B cell (primary cell): ENCODE measurements around the gene JADE1. TPM values are rescaled to one million over a fixed set of nuclear protein-coding genes. Genes with fewer than 3 reads are reported as not detected.

ENCODE experiments used
- ATAC-seq: fragments of 200-7000 bp; cut with Tn5 transposase; one replicate; pipeline ENCODE4 v1.10.0; 2021; ENCODE audit warnings: low read depth, mild to moderate bottlenecking, moderate number of reproducible peaks, moderate library complexity
- CTCF ChIA-PET: fragments of 350-600 bp; sonication (Branson Sonifier 250); formaldehyde crosslinking; loops from one replicate; lab custom pipeline; 2021; ENCODE audit warnings: antibody characterized with exemption, inconsistent platforms; lab: Charles Lee
- POLR2A ChIA-PET: fragments of 350-600 bp; sonication (Branson Sonifier 250); formaldehyde crosslinking; loops from one replicate; lab custom pipeline; 2021; ENCODE audit warnings: antibody characterized with exemption; lab: Charles Lee
- DNase-seq: peaks from one replicate; pipeline ENCODE4 v3.0.0; 2013
- H2AFZ ChIP-seq: 2 replicates; pipeline ENCODE4 v1.6.1; 2012; ENCODE audit warnings: mild to moderate bottlenecking, low read depth, low read length; ENCODE audit not compliant: insufficient read depth, poor library complexity, severe bottlenecking
- H3K27ac ChIP-seq, 2 donors: 1 replicate in 1 of 2; 2 replicates in 1 of 2; pipeline ENCODE4 v1.5.1; 2012 to 2013; ENCODE audit warnings: low read length in 2 of 2, mild to moderate bottlenecking in 2 of 2, moderate library complexity in 1 of 2
- H3K27me3 ChIP-seq, 4 experiments: fragments of 200-600 bp in 1 of 4; sonication (generic) in 1 of 4; replicated peaks in 1 of 4; 1 replicate in 2 of 4; 2 replicates in 2 of 4; pipeline versions ENCODE4 v1.6.1 to v1.7.0; 2013 to 2016; ENCODE audit warnings: low read length in 3 of 4, mild to moderate bottlenecking in 2 of 4, mixed read lengths in 1 of 4, moderate library complexity in 1 of 4; ENCODE audit not compliant: insufficient read depth in 4 of 4, control insufficient read depth in 3 of 4; ENCODE audit errors: control extremely low read depth in 1 of 4
- H3K36me3 ChIP-seq, 2 experiments: replicated peaks in 1 of 2; 1 replicate in 1 of 2; 2 replicates in 1 of 2; pipeline versions ENCODE4 v1.6.1 to v1.7.1; 2013; ENCODE audit warnings: low read length in 1 of 2; ENCODE audit not compliant: insufficient read depth in 2 of 2, control insufficient read depth in 1 of 2; ENCODE audit errors: control extremely low read depth in 1 of 2, extremely low read depth in 1 of 2
- H3K4me1 ChIP-seq, 2 donors: fragments of 200-600 bp in 1 of 2; sonication (generic) in 1 of 2; 1 replicate in 1 of 2; 2 replicates in 1 of 2; pipeline versions ENCODE4 v1.5.1 to v1.6.1; 2013 to 2017; ENCODE audit warnings: low read length in 2 of 2; ENCODE audit not compliant: control insufficient read depth in 2 of 2, insufficient read depth in 2 of 2
- H3K4me2 ChIP-seq: replicated peaks from 2 replicates; pipeline ENCODE3; 2012; ENCODE audit warnings: mild to moderate bottlenecking, low read depth, low read length; ENCODE audit not compliant: poor library complexity, severe bottlenecking
- H3K4me3 ChIP-seq, 5 experiments: fragments of 200-600 bp in 1 of 5; sonication (generic) in 1 of 5; 1 replicate in 3 of 5; 2 replicates in 2 of 5; pipeline versions ENCODE4 v1.5.1 to v1.7.0; 2011 to 2016; ENCODE audit warnings: low read length in 4 of 5, mild to moderate bottlenecking in 4 of 5, low read depth in 2 of 5, control low read depth in 1 of 5, moderate library complexity in 1 of 5; ENCODE audit not compliant: insufficient read depth in 1 of 5; ENCODE audit errors: control extremely low read depth in 1 of 5, extremely low read depth in 1 of 5
- H3K79me2 ChIP-seq: fragments of 200-600 bp; sonication (generic); one replicate; pipeline ENCODE4 v1.6.0; 2016; ENCODE audit warnings: low read length; ENCODE audit not compliant: control insufficient read depth, insufficient read depth
- H3K9ac ChIP-seq: fragments of 200-600 bp; sonication (generic); 2 replicates; pipeline ENCODE4 v1.6.1; 2017; ENCODE audit warnings: mild to moderate bottlenecking, low read length, moderate library complexity
- H3K9me3 ChIP-seq, 3 donors: one replicate each; pipeline versions ENCODE4 v1.6.1 to v1.7.1; 2013; ENCODE audit warnings: low read length in 2 of 3; ENCODE audit not compliant: control insufficient read depth in 2 of 3, insufficient read depth in 1 of 3; ENCODE audit errors: control extremely low read depth in 1 of 3
- H4K20me1 ChIP-seq: 2 replicates; pipeline ENCODE4 v1.6.0; 2012; ENCODE audit warnings: mild to moderate bottlenecking, low read length; ENCODE audit not compliant: insufficient read depth, control insufficient read depth, poor library complexity, severe bottlenecking
- H3K27ac Mint-ChIP-seq: one replicate; pipeline ENCODE4 v1.8.0; 2021; ENCODE audit warnings: mixed read lengths
- H3K27me3 Mint-ChIP-seq: one replicate; pipeline ENCODE4 v1.8.0; 2021; ENCODE audit warnings: mixed read lengths
- H3K4me1 Mint-ChIP-seq: one replicate; pipeline ENCODE4 v1.8.0; 2021; ENCODE audit warnings: mixed read lengths
- H3K4me3 Mint-ChIP-seq: one replicate; pipeline ENCODE4 v1.8.0; 2021; ENCODE audit warnings: mixed read lengths
- H3K9me3 Mint-ChIP-seq: one replicate; pipeline ENCODE4 v1.8.0; 2022; ENCODE audit warnings: mixed read lengths; ENCODE audit not compliant: insufficient read depth
- EZH2 ChIP-seq: IDR thresholded peaks from 2 replicates; pipeline ENCODE4 v1.6.1; 2012; ENCODE audit warnings: borderline replicate concordance, low read depth, mild to moderate bottlenecking, moderate library complexity, low read length; ENCODE audit not compliant: insufficient read depth, poor library complexity, severe bottlenecking
- WGBS: methylation state at CpG from one replicate; pipeline ENCODE4 v1.1.5; 2013; ENCODE audit warnings: missing lambda C conversion rate; ENCODE audit not compliant: insufficient coverage; 5-methylcytosine and 5-hydroxymethylcytosine counted together
- intact Hi-C: fragments of 100-400 bp; cut with micrococcal nuclease; formaldehyde crosslinking; loops from one replicate; pipeline ENCODE4 v1.10.0; 2022
- polyA plus RNA-seq: library from polyadenylated mRNA; depleted of rRNA; stranded (reverse); fragments of >200 nt; gene quantifications from 2 replicates; pipeline ENCODE4 v1.2.3, GENCODE V29; 2012
- total RNA-seq, 2 donors: library from RNA; stranded (reverse); fragments of 120-200 nt in 1 of 2; gene quantifications; 1 replicate in 1 of 2; 2 replicates in 1 of 2; pipeline versions ENCODE4 v1.2.3 to v1.2.4, GENCODE V29; 2013 to 2022
- TF ChIP-seq, protein P1 (sequence below): fragments of 200-600 bp; IDR thresholded peaks from one replicate; pipeline ENCODE4 v1.8.0; 2022; ENCODE audit warnings: antibody characterized with exemption, mild to moderate bottlenecking

The JADE1 gene
- total and polyA plus RNA-seq, 2 donors (not counting 1 experiment from before 2014, with no cell fraction given), result 13.8 to 42.4 TPM

- CTCF ChIA-PET, result interaction anchor here (1.3 kb wide), 1 partner anchor 9 kb away, joined by 5 read pairs; no protein-coding TSS in a partner anchor
- Histone ChIP-seq H3K9me3 (no peaks in the 10 kb centered on the region), H3K36me3 (peaks cover 2 to 95% of the 10 kb centered on the region in 2 experiments), H4K20me1 (peaks cover 23% of the 10 kb centered on the region), H3K27me3 (no peaks in the 10 kb centered on the region), H3K79me2 (no peaks in the 10 kb centered on the region), H3K4me1 (peaks cover 3 to 5% of the 10 kb centered on the region in 2 donors), H3K4me3 (no peak overlapping the region), H2AFZ (no peak overlapping the region), H3K4me2 (no peak overlapping the region), H3K27ac (no peak overlapping the region), H3K9ac (no peak overlapping the region)
- intact Hi-C loops, result no loop called here
- Mint-ChIP-seq H3K9me3 (no peaks in the 10 kb centered on the region), H3K4me1 (peaks cover 8% of the 10 kb centered on the region), H3K27me3 (no peaks in the 10 kb centered on the region), H3K27ac (no peak overlapping the region), H3K4me3 (no peak overlapping the region)
- POLR2A ChIA-PET, result no interaction called here
- TF ChIP-seq, protein P1, sequence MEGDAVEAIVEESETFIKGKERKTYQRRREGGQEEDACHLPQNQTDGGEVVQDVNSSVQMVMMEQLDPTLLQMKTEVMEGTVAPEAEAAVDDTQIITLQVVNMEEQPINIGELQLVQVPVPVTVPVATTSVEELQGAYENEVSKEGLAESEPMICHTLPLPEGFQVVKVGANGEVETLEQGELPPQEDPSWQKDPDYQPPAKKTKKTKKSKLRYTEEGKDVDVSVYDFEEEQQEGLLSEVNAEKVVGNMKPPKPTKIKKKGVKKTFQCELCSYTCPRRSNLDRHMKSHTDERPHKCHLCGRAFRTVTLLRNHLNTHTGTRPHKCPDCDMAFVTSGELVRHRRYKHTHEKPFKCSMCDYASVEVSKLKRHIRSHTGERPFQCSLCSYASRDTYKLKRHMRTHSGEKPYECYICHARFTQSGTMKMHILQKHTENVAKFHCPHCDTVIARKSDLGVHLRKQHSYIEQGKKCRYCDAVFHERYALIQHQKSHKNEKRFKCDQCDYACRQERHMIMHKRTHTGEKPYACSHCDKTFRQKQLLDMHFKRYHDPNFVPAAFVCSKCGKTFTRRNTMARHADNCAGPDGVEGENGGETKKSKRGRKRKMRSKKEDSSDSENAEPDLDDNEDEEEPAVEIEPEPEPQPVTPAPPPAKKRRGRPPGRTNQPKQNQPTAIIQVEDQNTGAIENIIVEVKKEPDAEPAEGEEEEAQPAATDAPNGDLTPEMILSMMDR, result no peak
- TF ChIP-seq EZH2, result no peak
- ATAC-seq (no peak), DNase-seq (no peak)
- WGBS, result 98% methylated on average over 4 of the region's 5 CpGs
Measured at GRCh38 chr4:128853741-128854140, 44.2 kb downstream of the JADE1 start.

DNA sequence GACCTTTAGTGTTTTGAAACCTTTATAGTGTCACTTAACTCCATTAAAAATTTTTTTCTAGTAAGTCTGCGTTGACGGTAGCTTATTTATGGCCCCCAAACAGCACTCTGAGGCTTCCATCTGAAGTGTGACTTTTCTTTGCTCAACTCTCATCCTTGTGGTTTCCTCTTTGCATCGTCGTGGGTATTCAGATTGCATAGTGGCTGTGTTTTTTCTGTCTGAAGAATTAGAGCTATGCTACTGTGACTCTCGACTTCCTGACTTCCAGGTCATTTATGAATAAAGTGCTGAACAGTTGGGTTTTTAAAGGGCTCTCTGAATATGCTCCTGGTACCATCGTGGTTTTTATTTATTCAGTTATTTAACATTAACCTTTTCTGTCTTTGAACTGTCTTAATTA, 44.9 kb downstream of the JADE1 start:
- TF ChIP-seq, protein P1, result no peak
- TF ChIP-seq EZH2, result no peak
- peaks cover 7 to 91% of the 10 kb centered on the region in 2 experiments for H3K36me3 ChIP-seq
- H3K4me1 ChIP-seq, result peaks cover 3 to 5% of the 10 kb centered on the region in 2 donors
- H3K27ac ChIP-seq, result no peak overlapping the region
- no peaks in the 10 kb centered on the region for H3K27me3 ChIP-seq
- no peaks in the 10 kb centered on the region for H3K9me3 Mint-ChIP-seq
- ATAC-seq, result no peak
- POLR2A ChIA-PET, result no interaction called here
- H3K9me3 ChIP-seq, result no peaks in the 10 kb centered on the region
- H3K4me2 ChIP-seq, result no peak overlapping the region
- H3K79me2 ChIP-seq, result no peaks in the 10 kb centered on the region
- H2AFZ ChIP-seq, result no peak overlapping the region
- intact Hi-C loops, result no loop called here
- no peak overlapping the region for H3K4me3 Mint-ChIP-seq
- no peak overlapping the region for H3K4me3 ChIP-seq
- no peak overlapping the region for H3K27ac Mint-ChIP-seq
- no peak for DNase-seq
- peaks cover 8% of the 10 kb centered on the region for H3K4me1 Mint-ChIP-seq
- WGBS, result no CpG with 5 or more reads among the region's 6 CpGs
- H4K20me1 ChIP-seq, result peaks cover 28% of the 10 kb centered on the region
- H3K9ac ChIP-seq, result no peak overlapping the region
- CTCF ChIA-PET, result interaction anchor here (0.7 to 1.3 kb wide), 2 partner anchors 8 to 71 kb away, joined by 3 to 5 read pairs; no protein-coding TSS in a partner anchor
- H3K27me3 Mint-ChIP-seq, result no peaks in the 10 kb centered on the region
